GM18873 (cell line): ENCODE data around the gene ADCY5.

ENCODE experiments used
- ATAC-seq: cut with Tn5 transposase; IDR thresholded peaks from one replicate; pipeline ENCODE4 v1.9.1; 2021; ENCODE audit warnings: mild to moderate bottlenecking, moderate library complexity, moderate number of reproducible peaks; ENCODE audit not compliant: unreplicated experiment, low FRiP score

Gene ADCY5

DNA sequence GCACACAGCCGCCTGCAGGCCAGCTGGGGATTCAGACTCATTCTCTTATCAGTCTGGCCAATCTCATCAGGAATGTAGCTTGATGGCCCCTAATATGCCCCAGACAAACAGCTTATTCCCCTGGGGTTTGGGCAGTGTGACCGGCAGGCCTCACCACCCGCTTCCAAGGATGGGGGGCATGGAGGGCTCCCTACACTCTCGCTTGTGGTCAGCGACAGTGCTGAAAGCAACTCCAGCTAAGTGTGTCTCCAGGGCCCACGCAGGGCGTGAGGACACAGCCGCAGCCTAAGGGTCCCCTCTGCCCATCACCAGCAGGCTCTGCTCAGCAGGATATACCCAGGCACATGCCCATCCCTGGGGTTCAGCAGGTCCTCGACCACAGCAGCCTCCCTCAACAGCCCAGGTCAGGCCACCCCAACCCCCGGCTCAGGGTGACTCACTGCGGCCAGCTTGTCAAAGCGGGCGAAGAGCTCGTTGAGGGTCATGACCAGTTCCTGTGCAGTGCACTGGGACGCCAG lies 116.7 kb downstream of the ADCY5 start:
- ATAC-seq = no peak

DNA sequence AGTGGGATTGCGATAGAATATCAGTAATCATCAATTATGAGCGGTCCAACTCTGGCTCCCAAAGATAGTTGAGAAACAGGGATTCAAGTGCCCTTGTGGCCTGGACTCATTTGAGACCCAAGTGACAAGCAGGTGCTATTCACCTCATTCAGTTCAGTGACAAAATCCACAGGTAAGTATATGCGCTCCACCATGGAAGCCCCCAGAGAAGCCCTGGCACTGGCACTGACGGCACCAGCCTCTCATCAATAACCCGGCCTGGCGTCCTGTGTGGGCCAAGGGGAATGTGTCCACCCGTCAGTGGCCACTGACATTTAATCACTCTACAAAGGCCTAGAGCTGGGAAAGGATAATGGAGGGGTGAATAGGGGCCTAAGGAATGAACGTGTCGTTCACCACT lies 117.2 kb downstream of the ADCY5 start:
- ATAC-seq = no peak

DNA sequence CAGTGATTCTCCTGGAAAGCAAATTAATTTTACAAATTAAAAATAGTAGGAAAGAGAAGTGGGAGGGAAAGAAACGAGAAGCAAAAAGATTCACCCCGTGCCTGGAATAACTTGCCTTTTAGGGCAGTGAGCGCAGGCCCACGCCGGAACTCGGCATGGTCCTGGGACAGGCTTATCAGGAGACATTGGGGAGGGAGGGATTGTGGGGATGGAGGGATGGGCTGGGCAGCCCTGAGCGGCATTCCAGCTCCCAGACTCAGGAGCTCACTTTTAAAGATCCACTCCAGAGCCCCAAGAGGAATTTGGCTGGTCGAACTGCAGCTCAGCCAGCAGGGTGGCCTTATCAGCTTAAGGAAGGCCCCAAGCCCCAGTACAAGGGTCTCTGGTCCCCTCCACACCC lies 117.9 kb downstream of the ADCY5 start:
- no peak for ATAC-seq

DNA sequence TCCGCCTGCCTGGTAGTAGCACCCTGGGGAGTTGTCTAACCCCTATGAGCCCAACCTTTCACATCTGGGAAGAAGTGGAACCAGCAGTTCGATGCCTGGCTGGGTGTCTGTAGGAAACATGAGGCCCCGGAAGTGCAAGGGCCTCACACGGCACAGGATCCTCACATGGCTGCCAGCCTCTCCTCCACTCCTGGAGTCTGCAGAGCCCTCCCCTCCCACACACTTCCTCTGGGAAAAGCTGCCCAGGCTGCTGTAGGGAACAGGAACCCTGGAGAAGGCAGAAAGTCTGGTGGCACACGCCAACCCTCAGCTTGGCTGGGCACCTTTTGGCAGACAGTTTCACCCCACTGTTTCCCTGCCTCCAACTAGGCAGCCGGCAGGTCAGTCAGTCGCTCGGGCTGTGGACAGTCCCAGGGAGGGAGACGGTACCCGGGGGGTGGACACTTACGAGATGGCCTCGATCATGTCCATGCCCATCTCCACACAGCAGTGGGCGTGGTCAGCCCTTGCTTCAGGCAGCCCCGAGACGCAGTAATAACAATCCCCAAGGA lies 118.4 kb downstream of the ADCY5 start:
- ATAC-seq = no peak

DNA sequence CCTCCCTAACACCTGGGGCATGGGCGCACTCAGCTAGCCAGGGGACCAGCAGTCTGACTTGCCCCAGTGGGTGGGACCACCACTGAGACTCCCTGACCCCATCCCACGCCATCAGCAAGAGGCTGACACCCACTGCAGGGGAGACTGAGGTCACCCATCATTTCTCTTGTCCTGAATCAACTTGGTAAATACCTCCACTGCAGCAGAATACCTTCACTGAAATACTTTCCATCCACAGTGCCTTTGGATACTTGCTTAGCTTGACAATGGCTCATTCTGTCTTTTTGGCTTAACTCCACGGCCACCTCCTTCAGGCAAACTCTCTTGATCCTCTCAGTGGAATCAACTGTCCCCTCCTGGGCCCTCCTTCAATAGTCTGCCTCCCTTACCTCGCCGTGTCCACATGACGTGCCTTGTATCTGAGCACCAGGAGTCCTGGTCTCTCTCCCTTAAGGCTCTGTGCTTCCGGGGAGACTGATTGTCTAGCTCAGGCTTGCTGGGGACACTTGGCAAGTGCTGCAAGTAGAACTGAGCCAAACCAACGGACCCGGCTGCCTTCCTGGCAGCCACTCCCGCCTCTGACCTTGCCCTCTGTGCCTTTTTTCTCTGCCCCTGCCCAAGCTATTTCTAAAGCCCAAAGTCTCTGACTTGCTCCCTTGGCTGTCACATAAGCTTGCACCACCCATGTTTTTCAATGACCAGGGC lies 119.1 kb downstream of the ADCY5 start:
- no peak for ATAC-seq

DNA sequence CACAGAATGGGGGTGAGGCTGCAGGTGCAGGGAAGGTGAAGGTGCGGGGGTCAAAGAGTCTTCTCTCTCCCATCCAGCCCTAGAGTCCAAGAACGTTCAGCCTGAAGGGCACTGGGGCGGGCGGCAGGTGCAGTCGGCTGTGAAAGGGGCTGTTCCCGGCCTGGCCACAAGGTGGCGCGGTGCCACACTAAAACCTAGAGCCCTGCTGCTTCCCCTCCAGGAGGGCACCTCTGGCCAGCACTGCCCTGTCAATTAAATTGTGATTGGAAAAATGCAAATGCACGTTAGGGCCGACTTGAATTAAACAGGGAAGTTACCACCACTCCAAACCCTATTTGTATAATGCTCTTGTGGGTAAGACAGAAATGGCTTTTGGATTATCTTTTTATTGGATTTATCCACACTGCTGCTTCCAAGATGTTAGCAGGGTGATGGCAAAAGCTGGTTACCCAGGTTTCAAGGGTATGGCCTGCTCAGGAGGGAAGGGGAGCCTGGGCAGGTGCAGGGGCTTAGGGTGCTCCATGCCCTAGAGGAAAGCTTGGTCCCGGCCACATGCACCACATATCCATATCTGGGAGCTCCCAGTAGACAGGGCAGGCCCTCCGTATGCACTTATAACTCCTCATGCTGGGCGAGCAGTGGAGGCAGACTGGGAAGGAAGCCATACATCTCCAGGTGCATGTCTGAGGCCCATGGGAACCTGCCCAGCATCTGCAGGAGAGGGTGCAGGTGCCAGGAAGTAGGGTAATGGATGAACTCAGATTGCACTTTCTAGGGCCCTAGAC lies 119.8 kb downstream of the ADCY5 start:
- no peak for ATAC-seq

DNA sequence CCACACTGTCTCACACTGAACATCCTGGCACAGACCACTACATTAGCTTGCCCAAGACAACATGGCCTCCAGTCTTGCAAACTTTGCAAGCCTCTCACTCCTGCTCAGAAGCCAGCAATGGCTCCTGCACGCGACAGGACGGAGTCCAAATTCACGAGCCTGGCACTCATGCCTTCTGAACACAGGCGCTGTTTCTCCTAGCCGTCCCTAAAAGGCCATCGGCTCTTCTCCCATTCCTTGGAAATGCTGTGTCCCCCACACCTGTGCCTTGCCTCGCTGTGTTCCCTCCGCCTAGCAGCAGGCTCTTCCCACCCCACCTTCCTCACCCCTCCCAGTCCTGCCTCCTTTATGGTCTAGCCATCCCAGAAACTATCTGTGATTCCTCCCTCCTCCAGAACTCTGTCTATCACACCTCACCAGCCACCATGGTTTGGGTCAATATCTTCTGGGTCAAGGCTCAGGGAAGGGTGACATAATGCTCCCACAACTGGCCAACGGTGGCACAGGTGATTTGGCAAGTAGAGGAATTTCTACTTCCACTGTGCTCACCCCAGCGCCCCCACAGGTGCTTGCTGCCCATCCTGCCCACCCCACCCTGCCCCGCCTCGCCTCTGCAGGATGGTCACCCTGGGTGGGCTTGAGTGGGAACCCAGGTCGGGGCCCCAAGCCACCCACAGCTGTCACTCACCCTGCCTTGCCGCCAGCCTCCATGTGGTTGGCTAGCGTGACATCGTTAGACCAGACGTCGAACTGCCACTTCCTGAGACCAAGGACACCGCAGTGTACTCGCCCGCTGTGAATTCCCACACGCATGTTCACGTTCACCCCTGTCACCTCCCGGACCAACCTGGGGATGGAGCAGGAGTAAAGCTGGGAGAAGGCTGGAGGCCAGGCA lies 120.7 kb downstream of the ADCY5 start:
- no peak for ATAC-seq

DNA sequence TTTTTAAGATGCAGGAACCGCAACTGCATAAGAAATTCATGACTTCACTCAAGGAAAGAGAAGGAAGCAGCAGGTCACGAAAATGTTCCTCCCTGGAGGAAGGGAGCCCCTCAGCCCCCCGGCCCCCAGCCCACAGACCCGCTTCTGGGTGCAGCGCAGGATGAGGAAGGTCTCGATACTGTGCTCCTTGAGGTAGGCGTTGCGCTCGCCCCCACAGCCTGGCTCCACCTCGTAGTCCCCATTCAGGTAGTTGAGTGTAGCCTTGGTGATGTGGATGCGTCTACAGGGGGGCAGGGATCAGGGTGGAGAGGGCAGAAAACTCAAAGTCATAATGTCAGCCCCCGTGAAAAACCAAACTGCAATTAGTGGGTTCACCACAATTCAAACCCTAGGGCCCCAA lies 121.4 kb downstream of the ADCY5 start:
- no peak for ATAC-seq

DNA sequence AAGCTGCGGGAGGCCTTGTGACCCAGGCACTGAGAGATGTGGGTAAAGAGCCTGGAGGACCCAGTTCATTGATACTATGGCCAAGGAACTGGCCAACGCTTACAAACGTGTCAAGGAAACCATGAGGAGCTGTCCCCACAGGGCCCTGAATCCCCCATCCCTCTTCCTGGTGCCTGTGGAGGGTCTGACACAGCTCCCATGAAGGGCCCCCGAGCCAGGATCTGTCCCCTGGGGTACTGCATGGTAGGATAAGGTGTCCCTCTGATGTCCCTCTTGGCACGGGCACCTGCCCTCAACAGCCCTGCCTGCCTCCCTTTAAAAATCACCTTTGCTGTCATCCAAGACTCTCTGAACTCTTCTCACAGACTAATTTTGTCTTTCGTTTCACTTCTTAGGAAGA lies 122.4 kb downstream of the ADCY5 start:
- ATAC-seq = no peak

DNA sequence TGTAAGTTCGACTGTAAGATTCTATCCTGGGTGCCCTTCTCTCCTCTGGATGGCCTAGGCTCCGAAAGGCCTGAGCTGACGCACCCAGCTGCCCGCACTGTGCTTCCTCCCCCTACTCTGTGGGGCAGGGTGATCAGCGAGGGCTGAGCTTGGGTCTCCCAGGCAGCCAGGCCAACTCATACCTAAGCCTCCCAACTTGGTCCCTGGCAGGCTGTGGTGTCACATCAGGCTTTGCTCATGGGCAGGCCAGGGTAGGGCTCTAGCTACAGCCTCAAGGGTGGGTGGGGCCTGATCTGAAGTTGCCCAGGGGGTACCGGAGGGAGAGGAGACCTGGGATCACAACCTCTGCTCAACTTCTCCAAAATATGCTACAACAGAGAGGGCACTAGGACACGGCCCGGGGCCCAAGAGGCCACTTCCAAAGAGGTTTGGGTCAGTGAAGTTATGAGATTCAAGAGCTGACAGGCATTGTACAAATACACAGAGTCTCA lies 123.1 kb downstream of the ADCY5 start:
- ATAC-seq = no peak

DNA sequence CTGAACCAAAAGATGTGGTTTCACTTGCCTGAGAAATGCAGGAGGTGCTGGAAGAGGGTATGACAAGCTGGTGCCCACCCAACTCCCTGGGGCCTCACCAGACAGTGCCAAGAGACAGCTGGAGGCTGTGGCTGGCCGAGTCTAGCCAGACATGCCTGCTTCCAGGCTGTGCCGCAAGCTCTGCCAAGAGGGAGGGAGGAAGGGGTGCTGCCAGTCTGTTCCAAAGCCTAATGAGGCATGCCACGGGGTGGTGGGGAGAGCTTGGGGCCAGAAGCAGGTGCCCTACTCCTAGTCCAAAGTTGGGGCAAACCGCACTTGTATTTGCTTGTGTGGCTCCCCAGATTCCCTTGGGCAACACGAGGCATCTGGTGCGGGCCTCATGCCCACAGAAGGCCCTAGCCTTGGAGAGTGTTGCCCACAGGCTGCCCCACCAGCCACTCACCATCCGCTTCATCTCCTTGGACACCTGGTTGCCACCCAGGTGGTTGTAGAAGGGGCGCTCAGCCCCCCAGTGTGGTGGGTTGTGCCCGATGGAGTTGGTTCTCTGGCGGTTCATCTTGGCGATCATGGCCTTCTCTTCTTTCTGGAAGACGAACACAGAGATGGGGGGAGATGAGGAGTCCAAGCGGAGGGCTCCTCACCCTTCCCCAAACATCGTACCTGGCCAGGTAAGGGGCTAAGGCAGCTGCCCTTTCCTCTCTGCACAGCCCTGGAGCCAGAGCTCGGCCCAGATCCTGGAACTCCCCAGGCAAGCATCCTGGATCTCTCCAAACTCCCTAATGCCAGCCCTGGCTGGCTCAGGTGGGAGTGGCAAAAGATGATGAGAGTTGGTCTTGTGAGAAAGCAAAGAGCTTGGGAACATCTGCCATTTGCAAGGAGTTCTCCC lies 123.8 kb downstream of the ADCY5 start:
- no peak for ATAC-seq

DNA sequence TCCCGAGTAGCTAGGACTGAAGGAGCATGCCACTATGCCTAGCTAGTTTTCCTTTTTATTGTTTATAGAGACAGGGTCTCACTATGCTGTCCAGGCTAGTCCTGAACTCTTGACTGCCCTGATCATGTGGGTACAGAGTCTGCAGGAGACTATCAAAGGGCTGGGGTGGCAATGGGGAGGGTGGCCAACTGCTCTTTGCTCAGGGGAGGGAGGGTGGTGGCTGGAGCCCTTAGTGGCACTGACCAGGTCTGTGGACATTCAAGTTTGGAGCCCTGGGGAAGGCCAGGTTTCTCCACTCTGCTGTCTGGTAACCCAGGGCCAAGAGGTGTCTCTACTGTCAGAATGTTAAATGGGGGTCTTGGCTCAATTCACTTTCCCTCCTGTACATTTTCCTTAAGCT lies 125.1 kb downstream of the ADCY5 start:
- ATAC-seq = no peak

DNA sequence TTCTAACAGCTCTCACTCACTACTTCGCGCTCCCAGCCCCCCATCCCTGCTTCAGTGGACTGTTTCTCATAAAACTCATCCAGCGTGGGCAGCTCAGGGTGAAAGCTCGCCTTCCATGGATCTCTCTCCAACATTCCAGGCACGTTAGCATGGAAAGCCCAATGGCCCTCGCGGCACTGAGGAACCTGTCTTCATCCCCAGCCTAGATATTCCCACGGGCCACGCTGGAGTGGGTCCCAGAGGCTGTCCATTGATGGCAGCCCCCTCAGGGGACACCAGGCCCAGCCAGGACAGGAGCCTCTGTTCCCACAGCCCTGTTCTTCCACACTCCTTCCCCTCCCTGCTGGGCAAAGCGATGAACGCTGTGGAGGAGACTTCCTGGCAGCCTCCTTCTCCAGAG lies 126.0 kb downstream of the ADCY5 start:
- ATAC-seq = no peak

DNA sequence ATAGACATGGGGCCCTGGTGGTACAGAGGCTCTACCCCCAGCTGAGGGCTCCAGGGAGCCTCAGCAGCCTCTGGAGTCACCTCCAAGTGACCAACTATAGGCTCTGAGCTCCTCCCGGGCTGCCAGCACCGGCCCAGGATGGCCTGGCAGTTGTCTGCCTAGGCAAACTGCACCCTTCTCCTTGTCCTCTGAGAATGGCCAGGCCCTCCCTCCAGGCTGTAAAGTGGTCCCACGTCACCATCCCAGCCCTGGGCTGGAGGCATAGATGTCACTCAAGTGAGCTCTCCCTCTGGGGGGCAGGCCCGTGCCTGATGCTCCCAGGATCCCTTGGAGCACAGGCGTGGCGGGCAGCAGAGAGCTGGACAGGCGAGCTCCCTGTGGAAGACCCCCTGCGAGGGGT lies 127.1 kb downstream of the ADCY5 start:
- no peak for ATAC-seq

DNA sequence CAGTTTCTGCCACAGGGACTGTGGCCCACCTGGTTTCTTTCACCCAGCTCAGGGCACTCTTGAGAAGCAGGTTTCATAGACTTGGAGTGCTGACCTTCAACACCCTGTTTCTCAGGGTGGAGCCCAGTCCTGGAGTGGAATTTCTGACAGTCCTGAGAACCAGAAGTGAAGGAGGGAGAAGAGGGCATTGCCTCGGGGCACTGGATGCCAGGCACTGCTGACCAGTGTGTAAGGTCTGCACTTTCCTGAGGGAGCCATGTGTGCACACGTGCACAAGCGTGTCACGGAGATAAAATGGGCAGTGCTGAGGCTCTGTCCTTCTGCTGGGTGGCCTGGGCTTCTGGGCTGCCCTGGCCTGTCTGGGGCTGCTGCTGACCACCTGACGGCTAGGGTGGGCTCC lies 128.7 kb downstream of the ADCY5 start:
- ATAC-seq = no peak

DNA sequence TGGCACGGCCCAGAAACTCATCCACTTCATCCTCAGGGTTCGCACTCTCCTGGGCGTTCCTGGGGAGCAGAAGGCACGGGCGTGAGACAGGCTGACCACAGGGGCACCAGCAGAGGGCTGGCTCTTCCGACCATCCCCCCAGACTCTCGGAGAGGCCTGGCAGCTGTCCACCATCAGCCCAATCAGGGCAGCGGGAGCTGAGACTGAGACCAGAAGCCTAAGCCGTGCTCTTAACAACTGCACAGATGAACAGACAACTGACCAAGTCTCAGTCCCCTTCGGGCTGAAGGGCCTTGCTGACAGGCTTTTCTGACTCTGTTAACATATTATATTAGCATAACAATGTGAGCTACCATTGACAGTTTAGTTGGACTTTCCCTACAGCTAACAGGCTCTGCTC lies 129.1 kb downstream of the ADCY5 start:
- ATAC-seq = no peak

DNA sequence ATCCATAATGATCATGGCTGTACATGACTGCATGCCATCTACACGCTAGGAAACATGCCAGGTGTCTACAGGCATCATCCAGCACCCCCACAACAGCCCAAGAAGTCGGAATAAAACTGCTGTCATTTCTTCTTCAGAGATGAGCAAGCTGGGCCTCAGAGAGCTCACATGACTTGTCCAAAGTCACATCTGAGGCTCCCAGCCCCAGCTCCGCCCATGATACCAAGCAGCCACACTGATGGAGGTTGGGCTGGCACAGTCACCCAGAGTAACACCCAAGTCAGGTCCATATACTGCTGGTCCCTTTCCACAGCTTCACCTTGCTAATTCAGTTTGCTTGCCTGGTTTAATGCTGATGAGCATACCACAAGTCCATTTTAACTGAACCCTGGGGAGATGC lies 130.5 kb downstream of the ADCY5 start:
- ATAC-seq = no peak

DNA sequence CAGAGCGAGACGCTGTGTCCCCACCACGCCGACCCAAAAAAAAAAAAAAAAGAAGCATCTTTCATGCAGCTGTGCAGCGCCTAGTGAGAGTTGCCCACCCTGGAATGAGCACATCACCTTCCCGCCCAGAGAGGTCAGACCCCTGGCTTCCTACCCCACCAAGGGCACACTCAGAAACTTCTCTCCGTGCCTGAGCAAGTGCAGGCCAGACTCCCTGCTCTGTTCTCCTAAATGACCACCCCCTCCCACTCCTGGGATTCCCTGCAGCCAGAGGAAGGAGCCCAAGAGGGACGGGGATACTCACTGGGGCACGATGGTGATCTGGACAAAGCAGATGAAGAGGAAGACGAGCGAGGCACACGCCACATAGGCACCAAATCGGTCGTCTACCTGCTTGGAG lies 131.2 kb downstream of the ADCY5 start:
- no peak for ATAC-seq

DNA sequence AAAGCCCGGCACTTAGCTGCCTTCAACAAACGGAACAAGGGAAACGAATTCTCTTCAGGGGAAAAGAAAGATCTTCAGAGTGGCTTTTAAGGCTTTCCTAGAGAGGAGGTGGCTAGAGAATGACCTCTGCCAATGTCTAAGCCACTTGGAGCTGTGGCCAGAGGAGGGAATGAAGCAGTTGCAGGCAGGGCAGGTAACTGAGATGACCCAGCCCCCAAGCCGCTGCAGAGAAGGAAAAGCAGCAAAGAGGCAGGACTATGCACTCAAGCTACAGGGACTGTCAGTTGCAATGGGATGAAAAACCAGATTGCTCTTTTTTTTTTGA lies 133.7 kb downstream of the ADCY5 start:
- ATAC-seq = no peak
